Caco-2 (cell line): Measurements from ENCODE around the gene DNMT3A. TPM values are rescaled to one million over a fixed set of nuclear protein-coding genes. Genes with fewer than 3 reads are reported as not detected.

ENCODE experiments used
- BruUV-seq: library from RNA; stranded (reverse); fragments of 400-500 nt; replicated peaks from 2 replicates; lab custom pipeline; 2021; lab: Mats Ljungman, UMichigan
- CTCF ChIA-PET: fragments of 300-600 bp; sonication (Branson Sonifier 250); formaldehyde crosslinking; loops from one replicate; lab custom pipeline; 2022; ENCODE audit warnings: antibody characterized with exemption; lab: Charles Lee
- POLR2A ChIA-PET: fragments of 300-600 bp; sonication (Branson Sonifier 250); formaldehyde crosslinking; loops from one replicate; lab custom pipeline; 2022; ENCODE audit warnings: antibody characterized with exemption; lab: Charles Lee
- DNase-seq, 2 experiments: peaks; one replicate each; pipeline versions ENCODE4 v3.0.0 to v3.0.0-alpha.2; 2020 to 2022
- H3K27me3 ChIP-seq: replicated peaks from 2 replicates; pipeline ENCODE4 v1.6.0; 2011; ENCODE audit warnings: low read length; ENCODE audit not compliant: control insufficient read depth, insufficient read depth
- H3K36me3 ChIP-seq: 2 replicates; pipeline ENCODE4 v1.5.1; 2011; ENCODE audit warnings: low read length; ENCODE audit not compliant: control insufficient read depth, insufficient read depth
- H3K4me1 ChIP-seq: fragments of 250-450 bp; sonication (Bioruptor Pico); 2 replicates; pipeline ENCODE4 v1.5.1; 2020; ENCODE audit warnings: mild to moderate bottlenecking
- H3K4me3 ChIP-seq: 2 replicates; pipeline ENCODE4 v1.5.1; 2011; ENCODE audit warnings: low read depth, mild to moderate bottlenecking, control low read depth, low read length
- H3K9me3 ChIP-seq: fragments of 250-450 bp; sonication (Bioruptor Pico); 2 replicates; pipeline ENCODE4 v1.5.1; 2020; ENCODE audit warnings: mild to moderate bottlenecking, moderate library complexity
- H3K27ac Mint-ChIP-seq: one replicate; pipeline ENCODE4 v1.8.0; 2022; ENCODE audit warnings: mixed read lengths; ENCODE audit not compliant: unreplicated experiment
- H3K27me3 Mint-ChIP-seq: one replicate; pipeline ENCODE4 v1.8.0; 2022; ENCODE audit warnings: mixed read lengths; ENCODE audit not compliant: insufficient read depth, unreplicated experiment
- H3K36me3 Mint-ChIP-seq: one replicate; pipeline ENCODE4 v1.8.0; 2022; ENCODE audit warnings: mild to moderate bottlenecking, mixed read lengths; ENCODE audit not compliant: insufficient read depth, unreplicated experiment
- H3K4me1 Mint-ChIP-seq: one replicate; pipeline ENCODE4 v1.8.0; 2022; ENCODE audit warnings: low read depth, mixed read lengths; ENCODE audit not compliant: unreplicated experiment
- H3K4me3 Mint-ChIP-seq: one replicate; pipeline ENCODE4 v1.8.0; 2022; ENCODE audit warnings: mild to moderate bottlenecking, moderate library complexity, mixed read lengths; ENCODE audit not compliant: unreplicated experiment
- H3K9me3 Mint-ChIP-seq: one replicate; pipeline ENCODE4 v1.8.0; 2022; ENCODE audit warnings: mixed read lengths; ENCODE audit not compliant: unreplicated experiment
- CTCF ChIP-seq, 2 experiments: fragments of 200-600 bp in 1 of 2; IDR thresholded peaks; 1 replicate in 1 of 2; 2 replicates in 1 of 2; pipeline versions ENCODE4 v1.5.1 to v1.8.0; 2011 to 2022; ENCODE audit warnings: antibody characterized with exemption in 1 of 2, control low read depth in 1 of 2, inconsistent platforms in 1 of 2, low read depth in 1 of 2, low read length in 1 of 2, mild to moderate bottlenecking in 1 of 2, moderate library complexity in 1 of 2; ENCODE audit not compliant: insufficient read depth in 1 of 2, severe bottlenecking in 1 of 2, unreplicated experiment in 1 of 2
- intact Hi-C: fragments of 100-400 bp; cut with micrococcal nuclease; formaldehyde crosslinking; loops from one replicate; pipeline ENCODE4 v1.10.0; 2022; ENCODE audit not compliant: unreplicated experiment
- total RNA-seq: library from RNA; stranded (reverse); gene quantifications from 2 replicates; pipeline ENCODE4 v1.2.3, GENCODE V29; 2022

DNMT3A gene
- total RNA-seq, 1 experiment from 2014 or later = 72.2 TPM

DNA sequence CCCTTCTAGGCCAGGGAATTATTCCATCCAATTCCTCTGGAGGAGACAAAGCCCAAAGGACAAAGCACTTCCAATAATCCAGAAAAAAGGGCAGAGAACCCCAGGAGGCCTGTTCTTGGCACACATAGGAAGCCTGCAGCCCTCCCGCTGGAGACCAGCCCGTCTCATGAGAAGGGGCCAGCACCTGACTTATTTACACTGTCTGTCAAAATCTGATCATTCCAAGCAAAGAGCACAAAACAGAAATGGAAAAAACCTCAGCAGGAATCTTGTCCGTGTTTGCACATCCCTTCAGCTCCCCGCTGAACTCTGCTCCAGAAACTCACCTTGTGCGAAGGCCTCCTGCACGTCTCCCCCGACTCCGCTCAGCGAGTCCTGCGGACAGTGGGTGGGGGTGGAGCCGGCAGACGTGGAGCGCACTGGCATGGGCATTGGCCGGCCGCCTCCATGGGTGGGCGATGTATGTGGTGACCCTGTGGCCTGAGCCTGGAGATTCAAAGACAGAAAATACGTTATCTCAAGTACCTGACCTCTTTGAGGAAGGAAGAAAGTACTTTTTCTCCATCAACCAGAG lies 46.2 kb upstream of the DNMT3A start:
- no TSS peak for BruUV-seq
- DNase-seq = no peak
- no peak for TF ChIP-seq CTCF (IDR thresholded peaks at IDR 0.05; ENCODE audit: insufficient read depth in 1 of 2, low read depth in 1 of 2, low read length in 1 of 2, severe bottlenecking in 1 of 2, unreplicated experiment in 1 of 2)
- Histone ChIP-seq H3K27me3 (no peaks in the 10 kb centered on the region), H3K4me1 (no peaks in the 10 kb centered on the region), H3K9me3 (no peaks in the 10 kb centered on the region), H3K36me3 (0 out of 2 replicates have a peak, but pooled peaks cover 1% of the 10 kb centered on the region), H3K4me3 (no peak overlapping the region)
- Mint-ChIP-seq H3K27ac (no peak overlapping the region), H3K4me1 (no peaks in the 10 kb centered on the region), H3K27me3 (no peaks in the 10 kb centered on the region), H3K9me3 (peaks cover 9% of the 10 kb centered on the region), H3K4me3 (no peak overlapping the region), H3K36me3 (no peaks in the 10 kb centered on the region)
- ChIA-PET POLR2A (no interaction called here), CTCF (no interaction called here)
- intact Hi-C loops = no loop called here

GRCh38 chr2:25386971-25387875 lies 45.5 kb upstream of the DNMT3A start:
- intact Hi-C loops = no loop called here
- H3K36me3 Mint-ChIP-seq = no peaks in the 10 kb centered on the region
- Histone ChIP-seq H3K4me3 (no peak overlapping the region), H3K9me3 (no peaks in the 10 kb centered on the region), H3K36me3 (0 out of 2 replicates have a peak, but pooled peaks cover 1% of the 10 kb centered on the region), H3K27me3 (no peaks in the 10 kb centered on the region), H3K4me1 (no peaks in the 10 kb centered on the region)
- no peak overlapping the region for H3K4me3 Mint-ChIP-seq
- H3K4me1 Mint-ChIP-seq = no peaks in the 10 kb centered on the region
- no peak for DNase-seq
- H3K27me3 Mint-ChIP-seq = no peaks in the 10 kb centered on the region
- POLR2A ChIA-PET = no interaction called here
- no peak for TF ChIP-seq CTCF (IDR thresholded peaks at IDR 0.05; ENCODE audit: insufficient read depth in 1 of 2, low read depth in 1 of 2, low read length in 1 of 2, severe bottlenecking in 1 of 2, unreplicated experiment in 1 of 2)
- no TSS peak for BruUV-seq
- no peak overlapping the region for H3K27ac Mint-ChIP-seq
- CTCF ChIA-PET = interaction anchor here (1.1 kb wide), 1 partner anchor 25 kb away, joined by 5 read pairs; no protein-coding TSS in a partner anchor
- peaks cover 9% of the 10 kb centered on the region for H3K9me3 Mint-ChIP-seq

DNA sequence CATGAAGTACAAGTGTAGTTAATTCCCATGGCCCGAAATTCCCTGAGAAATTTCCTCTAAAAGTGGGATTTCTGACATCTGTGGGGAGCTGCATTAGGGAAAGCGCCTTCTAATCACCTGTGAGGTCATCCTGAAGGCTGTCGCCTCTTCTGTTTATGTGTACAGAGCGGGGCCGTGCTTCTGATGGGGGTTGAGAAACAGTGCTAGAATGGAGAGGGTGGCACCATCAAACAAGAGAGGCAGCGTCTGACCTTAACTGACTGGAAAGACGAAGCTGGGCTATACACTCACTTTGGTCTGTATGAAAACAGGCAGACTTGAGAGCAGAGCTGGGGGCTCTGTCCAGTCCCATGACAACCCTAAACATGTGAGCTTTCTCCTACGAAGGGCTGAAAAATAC lies 44.2 kb upstream of the DNMT3A start:
- no TSS peak for BruUV-seq
- no peak for TF ChIP-seq CTCF (IDR thresholded peaks at IDR 0.05; ENCODE audit: insufficient read depth in 1 of 2, low read depth in 1 of 2, low read length in 1 of 2, severe bottlenecking in 1 of 2, unreplicated experiment in 1 of 2)
- Histone ChIP-seq H3K9me3 (no peaks in the 10 kb centered on the region), H3K36me3 (0 out of 2 replicates have a peak, but pooled peaks cover 1% of the 10 kb centered on the region), H3K4me3 (no peak overlapping the region), H3K4me1 (no peaks in the 10 kb centered on the region), H3K27me3 (no peaks in the 10 kb centered on the region)
- Mint-ChIP-seq H3K27me3 (no peaks in the 10 kb centered on the region), H3K4me3 (no peak overlapping the region), H3K36me3 (no peaks in the 10 kb centered on the region), H3K4me1 (no peaks in the 10 kb centered on the region), H3K9me3 (no peaks in the 10 kb centered on the region), H3K27ac (no peak overlapping the region)
- ChIA-PET CTCF (interaction anchor here (1.0 to 1.4 kb wide), 2 partner anchors 9 to 24 kb away, joined by 3 to 6 read pairs; no protein-coding TSS in a partner anchor), POLR2A (no interaction called here)
- intact Hi-C loops = no loop called here
- no peak for DNase-seq
